ENCODE results near the gene FHIT.

The FHIT gene

DNA sequence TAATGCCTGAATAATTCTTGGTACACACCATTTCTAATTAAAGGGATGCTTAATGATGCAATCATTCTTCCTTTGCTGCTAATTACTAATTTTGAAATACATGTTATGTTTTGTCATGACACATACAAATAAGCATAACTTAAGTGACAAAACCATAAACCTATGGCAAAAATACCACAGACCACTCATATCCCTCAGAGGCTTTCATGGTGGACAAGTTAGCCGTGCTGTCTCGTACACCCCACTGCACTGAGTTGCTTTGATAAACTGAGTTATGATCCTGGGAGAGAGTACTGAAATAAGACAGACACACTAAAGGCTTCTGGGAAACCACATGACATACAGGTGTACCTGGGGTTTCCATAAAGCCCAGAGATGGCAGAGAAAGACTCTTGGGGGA, 913.8 kb downstream of the FHIT start:
- intact Hi-C loops (cut with micrococcal nuclease): no loop called here

GRCh38 chr3:60336061-60336460, 915.2 kb downstream of the FHIT start:
- peaks cover 11% of the 10 kb centered on the region for H3K4me1 Mint-ChIP-seq (ENCODE audit: low read depth)
- H3K27ac Mint-ChIP-seq: no peak overlapping the region
- H3K27me3 Mint-ChIP-seq: no peaks in the 10 kb centered on the region
- intact Hi-C loops (cut with micrococcal nuclease): no loop called here
- H3K4me3 Mint-ChIP-seq: no peak overlapping the region
- H3K36me3 Mint-ChIP-seq (ENCODE audit: low read depth): no peaks in the 10 kb centered on the region
- H3K9me3 Mint-ChIP-seq: peaks cover 5% of the 10 kb centered on the region

More for the DNA sequence above, 913.8 kb downstream of the FHIT start:
- no peak overlapping the region for H3K4me3 Mint-ChIP-seq
- no peaks in the 10 kb centered on the region for H3K9me3 Mint-ChIP-seq
- no peaks in the 10 kb centered on the region for H3K36me3 Mint-ChIP-seq (ENCODE audit: low read depth)
- H3K4me1 Mint-ChIP-seq (ENCODE audit: low read depth): peaks cover 11% of the 10 kb centered on the region
- H3K27ac Mint-ChIP-seq: no peak overlapping the region
- no peaks in the 10 kb centered on the region for H3K27me3 Mint-ChIP-seq

DNA sequence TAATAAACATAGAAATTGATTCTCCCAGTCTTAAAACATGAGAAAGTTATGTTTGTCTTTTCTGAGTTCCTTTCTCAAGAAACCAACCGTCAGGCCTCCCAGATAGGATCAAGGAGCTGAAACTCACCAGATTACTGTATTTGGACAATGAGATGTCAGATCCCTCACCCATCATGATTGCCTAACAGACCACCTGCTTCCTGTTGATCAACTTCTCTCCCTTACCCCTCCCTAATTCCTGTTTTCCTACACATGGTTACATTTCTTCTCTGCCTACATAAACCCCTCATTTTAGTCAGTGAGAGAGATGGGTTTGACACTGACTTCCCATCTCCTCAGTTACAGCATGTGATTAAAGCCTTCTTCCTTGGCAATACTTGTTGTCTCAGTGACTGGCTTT, 917.5 kb downstream of the FHIT start:
- Mint-ChIP-seq H3K36me3 (ENCODE audit: low read depth) (no peaks in the 10 kb centered on the region), H3K27me3 (no peaks in the 10 kb centered on the region), H3K4me3 (no peak overlapping the region), H3K4me1 (ENCODE audit: low read depth) (peaks cover 11% of the 10 kb centered on the region), H3K9me3 (peaks cover 10% of the 10 kb centered on the region), H3K27ac (no peak overlapping the region)
- intact Hi-C loops (cut with micrococcal nuclease): no loop called here

- Mint-ChIP-seq H3K36me3 (ENCODE audit: low read depth) (no peaks in the 10 kb centered on the region), H3K9me3 (peaks cover 10% of the 10 kb centered on the region), H3K27ac (no peak overlapping the region), H3K27me3 (no peaks in the 10 kb centered on the region), H3K4me3 (no peak overlapping the region), H3K4me1 (ENCODE audit: low read depth) (peaks cover 11% of the 10 kb centered on the region)
- intact Hi-C loops (cut with micrococcal nuclease): no loop called here
These were observed 921.1 kb downstream of the FHIT start for GRCh38 chr3:60330107-60330506.

- intact Hi-C loops (cut with micrococcal nuclease): no loop called here
- Mint-ChIP-seq H3K9me3 (peaks cover under 1% of the 10 kb centered on the region), H3K4me1 (ENCODE audit: low read depth) (no peaks in the 10 kb centered on the region), H3K36me3 (ENCODE audit: low read depth) (no peaks in the 10 kb centered on the region), H3K4me3 (no peak overlapping the region), H3K27me3 (no peaks in the 10 kb centered on the region), H3K27ac (no peak overlapping the region)
These were observed 925.6 kb downstream of the FHIT start for GRCh38 chr3:60325610-60326170.

DNA sequence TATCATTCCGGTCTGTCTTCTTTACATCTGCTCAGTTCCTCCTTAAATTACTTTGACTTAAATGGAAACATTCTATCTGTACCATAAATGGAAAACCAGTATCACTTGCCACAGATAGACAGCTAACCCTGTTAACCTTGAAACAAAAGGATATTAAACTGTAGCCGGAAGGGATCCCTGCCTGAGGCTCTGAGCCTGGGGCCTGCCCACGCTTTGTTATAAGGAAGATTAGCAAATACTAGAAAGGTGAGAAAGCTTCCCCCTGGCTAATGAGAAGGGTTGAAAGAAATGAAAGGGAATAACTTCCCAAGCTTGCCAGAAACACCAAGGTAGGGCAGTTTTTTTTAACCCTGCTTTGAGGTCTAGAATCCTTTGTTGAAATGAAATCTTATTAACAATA, 927.6 kb downstream of the FHIT start:
- H3K4me1 Mint-ChIP-seq (ENCODE audit: low read depth): no peaks in the 10 kb centered on the region
- no peaks in the 10 kb centered on the region for H3K36me3 Mint-ChIP-seq (ENCODE audit: low read depth)
- no peaks in the 10 kb centered on the region for H3K9me3 Mint-ChIP-seq
- no peak overlapping the region for H3K27ac Mint-ChIP-seq
- intact Hi-C loops (cut with micrococcal nuclease): no loop called here
- no peaks in the 10 kb centered on the region for H3K27me3 Mint-ChIP-seq
- no peak overlapping the region for H3K4me3 Mint-ChIP-seq

DNA sequence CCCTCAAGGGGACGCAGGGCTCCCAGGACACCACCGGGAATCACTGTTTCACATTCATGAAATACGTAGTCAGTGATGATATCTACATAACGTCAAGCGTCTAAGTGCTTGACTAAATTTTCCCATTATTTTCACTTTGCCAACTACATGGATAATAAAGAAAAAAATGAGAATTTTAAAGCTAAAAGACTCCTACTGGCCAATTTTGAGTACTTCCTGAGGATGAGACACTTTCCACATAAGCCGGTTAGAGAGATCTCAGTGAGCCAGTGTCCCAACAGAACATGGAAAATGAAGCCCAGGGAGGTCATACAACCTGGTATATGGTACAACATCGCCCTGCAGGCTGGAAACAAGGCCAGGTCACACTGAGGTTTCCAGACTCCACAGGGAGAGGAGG, 928.1 kb downstream of the FHIT start:
- Mint-ChIP-seq H3K27me3 (no peaks in the 10 kb centered on the region), H3K9me3 (no peaks in the 10 kb centered on the region), H3K36me3 (ENCODE audit: low read depth) (no peaks in the 10 kb centered on the region), H3K27ac (no peak overlapping the region), H3K4me1 (ENCODE audit: low read depth) (no peaks in the 10 kb centered on the region), H3K4me3 (no peak overlapping the region)
- intact Hi-C loops (cut with micrococcal nuclease): no loop called here

- no peaks in the 10 kb centered on the region for H3K36me3 Mint-ChIP-seq (ENCODE audit: low read depth)
These were observed 928.9 kb downstream of the FHIT start for GRCh38 chr3:60322298-60322856.

GRCh38 chr3:60319179-60319858, 931.9 kb downstream of the FHIT start:
- H3K36me3 Mint-ChIP-seq (ENCODE audit: low read depth): no peaks in the 10 kb centered on the region
- no peaks in the 10 kb centered on the region for H3K27me3 Mint-ChIP-seq
- H3K9me3 Mint-ChIP-seq: no peaks in the 10 kb centered on the region
- no peak overlapping the region for H3K27ac Mint-ChIP-seq
- intact Hi-C loops (cut with micrococcal nuclease): no loop called here
- no peak overlapping the region for H3K4me3 Mint-ChIP-seq
- no peaks in the 10 kb centered on the region for H3K4me1 Mint-ChIP-seq (ENCODE audit: low read depth)

More at GRCh38 chr3:60322298-60322856, 928.9 kb downstream of the FHIT start:
- Mint-ChIP-seq H3K4me1 (ENCODE audit: low read depth) (no peaks in the 10 kb centered on the region), H3K27ac (no peak overlapping the region), H3K27me3 (no peaks in the 10 kb centered on the region), H3K4me3 (no peak overlapping the region), H3K9me3 (no peaks in the 10 kb centered on the region)
- intact Hi-C loops (cut with micrococcal nuclease): no loop called here

GRCh38 chr3:60316121-60316797, 935.0 kb downstream of the FHIT start:
- no peaks in the 10 kb centered on the region for H3K9me3 Mint-ChIP-seq
- H3K27me3 Mint-ChIP-seq: no peaks in the 10 kb centered on the region
- intact Hi-C loops (cut with micrococcal nuclease): no loop called here
- no peak overlapping the region for H3K27ac Mint-ChIP-seq
- H3K36me3 Mint-ChIP-seq (ENCODE audit: low read depth): no peaks in the 10 kb centered on the region
- H3K4me1 Mint-ChIP-seq (ENCODE audit: low read depth): no peaks in the 10 kb centered on the region
- no peak overlapping the region for H3K4me3 Mint-ChIP-seq

DNA sequence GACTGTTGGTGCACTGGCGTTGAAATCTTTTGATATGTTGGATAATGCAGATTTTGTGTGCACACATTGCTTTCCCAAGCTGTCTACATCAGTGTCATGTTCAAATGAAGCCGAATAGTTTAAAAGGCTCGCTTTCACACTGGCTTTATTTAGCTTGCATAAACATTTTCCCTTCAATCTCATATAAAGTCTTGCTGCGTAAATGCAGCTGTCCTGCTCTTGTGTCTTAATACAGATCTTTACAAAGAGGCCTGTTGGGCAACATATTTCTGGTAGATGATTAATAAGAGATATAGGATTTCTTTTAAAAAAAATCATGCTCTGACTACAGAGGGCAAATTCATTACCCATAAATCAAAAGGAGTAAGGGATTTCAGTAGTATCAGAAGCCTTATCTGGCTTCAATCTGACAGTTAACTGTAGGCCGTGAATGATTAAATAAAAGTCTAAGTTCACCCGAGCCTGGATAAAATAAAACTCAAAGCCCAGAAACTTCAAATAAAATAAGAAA, 937.2 kb downstream of the FHIT start:
- H3K9me3 Mint-ChIP-seq: no peaks in the 10 kb centered on the region

GRCh38 chr3:60313231-60313798, 937.9 kb downstream of the FHIT start:
- Mint-ChIP-seq H3K36me3 (ENCODE audit: low read depth) (no peaks in the 10 kb centered on the region), H3K4me3 (no peak overlapping the region), H3K27ac (no peak overlapping the region), H3K9me3 (no peaks in the 10 kb centered on the region), H3K27me3 (no peaks in the 10 kb centered on the region), H3K4me1 (ENCODE audit: low read depth) (no peaks in the 10 kb centered on the region)
- intact Hi-C loops (cut with micrococcal nuclease): no loop called here

More for the DNA sequence above, 937.2 kb downstream of the FHIT start:
- Mint-ChIP-seq H3K36me3 (ENCODE audit: low read depth) (no peaks in the 10 kb centered on the region), H3K4me1 (ENCODE audit: low read depth) (no peaks in the 10 kb centered on the region), H3K27me3 (no peaks in the 10 kb centered on the region), H3K27ac (no peak overlapping the region), H3K4me3 (no peak overlapping the region)
- intact Hi-C loops (cut with micrococcal nuclease): no loop called here

- no peaks in the 10 kb centered on the region for H3K4me1 Mint-ChIP-seq (ENCODE audit: low read depth)
- H3K27ac Mint-ChIP-seq: no peak overlapping the region
- H3K27me3 Mint-ChIP-seq: no peaks in the 10 kb centered on the region
- no peak overlapping the region for H3K4me3 Mint-ChIP-seq
- no peaks in the 10 kb centered on the region for H3K9me3 Mint-ChIP-seq
- intact Hi-C loops (cut with micrococcal nuclease): no loop called here
- no peaks in the 10 kb centered on the region for H3K36me3 Mint-ChIP-seq (ENCODE audit: low read depth)
These were observed 941.5 kb downstream of the FHIT start for GRCh38 chr3:60309539-60310268.

Measured in dendritic cell treated with granulocyte-macrophage colony-stimulating factor and Interleukin-4, amounts not matched to agents 40 ng/mL and 50 ng/mL, for 4 days (primary cell).